Astrocyte of the hippocampus (primary cell): ENCODE measurements around the gene KCNK3.
"Not testable (repeated sequence)": the region's sequence is repeated elsewhere in the genome, so short reads cannot be mapped to it uniquely, and the experiment has no call there.

Experiments
- DNase-seq: peaks from one replicate; pipeline ENCODE4 v3.0.0; 2011; ENCODE audit warnings: low read depth, low spot score

The KCNK3 gene

DNA sequence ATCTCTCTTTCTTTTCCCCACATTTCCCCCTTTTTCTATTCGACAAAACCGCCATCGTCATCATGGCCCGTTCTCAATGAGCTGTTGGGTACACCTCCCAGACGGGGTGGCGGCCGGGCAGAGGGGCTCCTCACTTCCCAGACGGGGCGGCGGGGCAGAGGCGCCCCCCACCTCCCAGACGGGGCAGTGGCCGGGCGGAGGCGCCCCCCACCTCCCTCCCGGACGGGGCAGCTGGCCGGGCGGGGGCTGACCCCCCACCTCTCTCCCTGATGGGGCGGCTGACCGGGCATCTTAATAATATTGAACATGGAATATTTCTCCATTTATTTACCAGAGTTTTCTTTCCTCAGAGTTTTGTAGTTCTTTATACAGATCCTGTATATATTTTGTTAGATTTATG, 27.2 kb upstream of the KCNK3 start:
- DNase-seq: not testable (repeated sequence)

GRCh38 chr2:26666671-26667070, 25.9 kb upstream of the KCNK3 start:
- DNase-seq: no peak

DNA sequence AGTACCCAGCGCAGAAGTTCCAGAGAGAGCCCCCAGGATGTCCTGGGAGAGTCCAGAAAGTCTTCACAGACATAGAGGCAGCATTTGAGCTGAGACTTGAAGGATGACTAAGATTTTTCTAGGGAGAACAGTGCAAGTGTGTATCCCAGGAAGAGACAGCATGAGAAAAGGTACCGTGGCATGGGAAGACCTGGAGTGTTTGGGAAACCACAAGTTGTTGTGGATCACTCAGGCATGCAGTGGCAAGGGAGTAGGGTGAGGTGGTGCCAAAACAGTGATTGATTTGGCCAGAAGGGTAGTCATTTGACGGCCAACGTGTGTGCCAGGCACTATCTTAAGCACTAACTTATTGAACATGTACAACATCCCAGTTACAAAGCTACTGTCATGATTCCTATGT, 24.5 kb upstream of the KCNK3 start:
- no peak for DNase-seq

DNA sequence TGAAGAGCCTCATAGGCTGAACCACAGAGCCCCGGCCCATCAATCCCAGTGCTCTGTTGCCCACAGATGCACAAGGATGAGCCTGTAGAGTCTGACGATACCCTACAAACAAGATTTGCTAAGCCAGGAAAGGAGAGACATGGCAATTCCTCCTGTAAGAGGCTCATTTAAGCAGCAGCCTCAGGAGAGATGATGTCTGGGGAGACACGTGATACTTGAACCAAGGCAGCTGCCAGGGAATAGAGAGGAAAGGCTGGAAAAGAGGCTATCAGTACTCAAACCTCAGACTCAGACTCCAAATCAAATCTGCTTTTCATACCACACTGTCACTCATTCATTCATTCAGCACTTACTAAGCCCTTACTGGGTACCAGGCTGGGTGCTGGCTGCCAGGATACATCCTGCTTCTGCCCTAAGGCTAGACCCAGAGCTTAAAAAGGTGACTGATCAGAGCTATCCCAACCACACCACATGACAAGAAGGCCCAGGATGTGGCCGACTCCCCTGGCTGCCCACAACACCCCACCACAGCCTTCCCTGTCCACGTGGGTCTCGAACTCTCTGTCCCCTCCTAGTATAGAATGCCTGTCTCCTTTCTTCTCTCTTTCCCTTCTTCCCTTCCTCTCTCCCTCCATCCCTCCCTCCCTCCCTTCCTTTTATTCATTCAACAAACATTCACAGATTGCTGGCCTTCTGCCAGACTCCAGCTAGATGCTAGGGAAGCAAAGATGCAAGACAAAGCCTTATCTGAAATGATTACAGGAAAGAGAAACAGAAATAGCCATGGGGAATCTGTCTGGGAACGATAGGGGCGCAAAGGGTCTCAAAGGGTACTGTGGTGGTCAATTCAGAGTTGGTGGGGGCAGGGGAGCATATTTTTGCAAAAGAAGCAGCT, 23.4 kb upstream of the KCNK3 start:
- no peak for DNase-seq

DNA sequence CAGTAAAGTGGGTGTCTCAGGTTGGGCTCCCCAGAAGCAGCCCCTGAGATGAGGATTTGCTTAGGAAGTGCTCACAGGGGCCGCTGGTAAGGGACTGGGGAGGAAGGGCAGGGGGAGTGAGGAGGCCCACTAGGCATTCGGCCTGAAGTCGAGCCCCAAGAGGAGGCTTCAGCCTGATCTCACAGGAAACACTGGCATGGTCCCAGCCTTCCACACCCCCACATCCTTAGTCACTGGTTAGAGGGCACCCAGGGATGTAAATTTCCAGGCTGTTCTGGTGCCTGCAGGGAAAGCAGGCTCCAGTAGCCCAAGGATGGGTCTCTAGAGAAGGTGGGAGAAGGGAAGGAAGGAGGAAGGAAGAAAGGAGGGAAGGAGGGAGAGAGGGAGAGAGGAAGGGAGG, 22.4 kb upstream of the KCNK3 start:
- DNase-seq: peak; percentile 13

DNA sequence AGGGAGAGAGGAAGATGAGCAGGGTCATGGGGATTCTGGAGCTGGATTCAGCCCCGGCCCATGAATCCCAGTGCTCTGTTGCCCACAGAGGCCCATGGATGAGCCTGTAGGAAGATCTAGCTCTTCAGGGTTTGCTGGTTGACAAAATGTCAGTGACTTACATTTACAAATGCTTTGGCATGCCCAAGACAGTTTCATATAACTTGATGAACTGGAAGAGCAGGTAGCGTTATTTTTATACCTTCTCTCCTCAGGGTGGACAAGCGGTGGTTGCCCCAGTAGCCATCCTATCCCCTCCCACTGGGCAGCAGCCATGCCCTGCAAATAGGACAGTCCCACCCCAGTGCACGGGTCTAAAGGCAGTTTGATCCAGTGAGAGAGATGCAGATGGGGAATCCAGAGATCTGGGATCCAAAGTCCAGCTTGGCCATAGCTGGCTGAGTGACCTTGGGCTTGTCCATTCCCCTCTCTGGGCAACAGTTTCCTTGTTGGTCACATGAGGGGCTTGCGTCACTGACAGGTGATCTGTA, 21.5 kb upstream of the KCNK3 start:
- no peak for DNase-seq

DNA sequence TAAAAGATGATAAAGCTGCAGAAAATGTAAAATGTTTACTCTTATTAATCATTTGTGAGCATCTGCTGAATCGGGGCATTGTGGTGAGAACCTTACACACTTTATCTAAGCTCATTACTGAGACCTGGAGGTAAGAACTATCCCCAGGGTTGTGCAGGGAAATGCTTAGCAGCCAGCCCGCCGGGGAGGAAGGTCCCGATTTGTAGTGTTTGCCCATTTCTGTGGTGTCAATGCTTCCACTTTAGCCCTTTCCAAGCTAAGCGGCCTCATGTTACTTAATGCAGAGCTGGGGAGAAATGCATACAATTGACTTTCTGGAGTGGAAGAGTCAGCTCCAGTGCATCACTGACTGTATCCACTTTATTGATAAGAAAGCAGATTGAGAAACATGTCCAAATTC, 20.8 kb upstream of the KCNK3 start:
- DNase-seq: no peak

- DNase-seq: no peak
These were observed 20.3 kb upstream of the KCNK3 start for GRCh38 chr2:26672112-26672817.

- no peak for DNase-seq
These were observed 19.6 kb upstream of the KCNK3 start for GRCh38 chr2:26672818-26673393.

DNA sequence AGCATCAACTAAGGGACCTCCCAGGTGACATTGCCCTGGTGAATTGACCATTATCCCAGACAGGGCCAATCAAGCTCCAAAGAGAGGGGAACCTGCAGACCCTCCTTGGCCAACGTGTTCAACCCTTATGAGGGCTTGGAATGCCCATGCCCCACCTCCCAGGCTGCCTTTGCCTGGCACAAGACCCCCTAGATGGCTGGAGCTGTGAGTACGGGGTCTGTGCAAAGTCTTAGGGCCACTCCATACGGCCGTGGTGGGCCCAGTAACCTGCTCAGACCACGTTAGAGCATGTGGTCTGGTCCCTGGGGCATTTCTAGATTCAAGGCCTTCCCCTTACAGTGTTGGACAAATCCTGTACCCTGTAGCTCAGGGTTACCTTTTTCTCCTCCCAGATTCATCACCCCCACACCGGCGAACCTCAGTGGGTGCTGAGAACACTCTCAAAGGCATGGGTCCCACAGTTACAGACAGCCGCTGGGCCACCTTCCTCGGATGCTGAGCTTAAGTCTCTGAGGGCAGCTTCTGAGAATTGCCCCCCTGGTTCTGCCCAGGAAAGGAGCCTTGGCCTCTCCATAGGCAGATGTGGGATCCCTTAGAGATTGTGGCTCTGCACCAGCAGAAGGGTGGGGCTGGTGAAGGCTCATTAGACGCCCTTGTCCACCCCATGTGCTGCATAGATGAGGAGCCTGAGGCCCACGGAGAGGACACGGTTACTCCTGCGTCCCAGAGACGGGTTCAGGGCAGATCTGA, 18.3 kb upstream of the KCNK3 start:
- no peak for DNase-seq

DNA sequence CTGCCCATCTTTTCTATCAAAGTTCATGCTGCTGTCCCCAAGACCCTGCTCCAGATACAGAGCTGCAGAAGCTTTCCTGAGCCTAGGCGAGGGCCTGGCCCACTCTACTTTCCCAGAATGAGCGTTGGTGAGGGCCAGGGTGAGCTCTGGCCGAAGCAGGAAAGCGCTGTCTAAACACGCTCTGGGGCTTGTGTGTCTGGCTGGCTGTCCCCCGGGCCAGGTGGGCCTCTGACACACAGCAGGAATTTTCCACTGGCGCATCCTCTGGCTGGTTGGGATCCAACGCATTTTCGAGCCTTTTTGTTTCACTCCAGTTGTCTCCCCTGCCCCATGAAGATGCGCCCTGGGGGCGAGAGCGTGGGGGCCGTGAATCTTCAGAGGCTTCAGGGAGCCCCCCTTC, 17.8 kb upstream of the KCNK3 start:
- no peak for DNase-seq

DNA sequence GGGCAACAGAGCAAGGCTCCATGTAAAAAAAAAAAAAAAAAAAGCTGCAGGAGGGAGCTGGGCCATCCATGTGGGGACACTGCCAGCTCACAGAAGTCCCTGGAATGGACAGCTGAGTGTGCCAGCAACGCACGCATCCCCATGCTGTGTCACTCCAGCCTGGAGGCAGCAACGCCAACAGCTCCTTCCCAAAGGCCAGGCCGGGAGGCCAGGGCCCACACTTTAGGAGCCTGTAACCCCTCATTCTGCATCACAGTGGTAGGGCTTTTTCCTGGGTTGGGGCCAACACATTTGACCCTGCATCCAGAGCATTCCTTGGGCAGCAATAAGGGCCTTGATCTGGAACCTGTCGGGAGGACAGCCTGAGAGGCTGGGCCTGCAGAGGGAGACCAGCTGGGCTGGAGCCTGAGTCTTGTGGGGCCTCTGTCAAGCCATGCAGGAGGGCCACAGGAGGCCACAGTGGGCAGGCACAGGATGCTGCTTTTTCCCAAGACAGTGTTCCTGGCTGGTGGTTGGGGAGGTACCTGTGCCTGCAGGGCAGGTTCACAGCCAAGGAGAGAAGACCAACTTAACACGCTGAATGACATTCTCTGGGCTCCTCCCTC, 16.8 kb upstream of the KCNK3 start:
- no peak for DNase-seq

- DNase-seq: no peak
These were observed 14.5 kb upstream of the KCNK3 start for GRCh38 chr2:26678035-26678434.

DNA sequence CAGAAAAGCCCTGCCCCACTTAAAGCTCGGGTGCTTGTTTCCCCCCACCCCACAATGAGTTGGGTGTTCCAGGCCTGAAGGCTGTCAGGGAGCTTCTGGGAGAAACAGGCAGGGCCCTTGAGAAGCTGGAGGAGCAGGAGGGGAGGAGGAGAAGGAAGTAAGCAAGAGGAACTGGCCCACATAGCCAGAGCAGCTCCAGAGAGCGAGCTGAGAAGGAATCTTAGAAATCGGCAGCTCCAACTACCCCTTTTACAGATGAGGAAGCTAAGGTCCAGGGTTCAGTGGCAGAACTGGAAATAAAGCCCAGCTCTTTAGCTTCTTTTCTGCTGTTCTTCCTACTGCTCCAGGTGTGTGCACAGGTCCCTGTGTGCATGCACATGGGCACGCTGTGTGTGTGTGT, 12.7 kb upstream of the KCNK3 start:
- no peak for DNase-seq

DNA sequence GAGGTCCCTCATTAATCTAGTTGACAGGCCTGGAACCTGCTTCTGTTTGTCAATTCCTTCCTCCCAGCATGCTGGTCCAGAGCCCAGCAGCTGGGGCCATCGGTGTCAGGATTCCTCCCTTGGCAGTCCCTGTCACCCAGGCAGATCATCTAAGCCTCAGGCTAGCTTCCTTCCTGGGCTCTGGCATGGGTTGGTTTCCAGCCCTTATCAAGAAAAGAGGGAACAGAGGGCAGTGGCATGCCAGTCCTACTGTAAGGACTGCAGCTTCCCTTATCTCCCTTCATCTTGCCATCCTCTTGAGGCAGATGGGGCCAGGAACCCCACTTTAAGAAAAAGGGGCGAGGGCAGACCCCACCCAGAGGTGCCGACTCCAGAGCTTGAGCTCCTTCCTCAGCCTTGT, 10.9 kb upstream of the KCNK3 start:
- no peak for DNase-seq

DNA sequence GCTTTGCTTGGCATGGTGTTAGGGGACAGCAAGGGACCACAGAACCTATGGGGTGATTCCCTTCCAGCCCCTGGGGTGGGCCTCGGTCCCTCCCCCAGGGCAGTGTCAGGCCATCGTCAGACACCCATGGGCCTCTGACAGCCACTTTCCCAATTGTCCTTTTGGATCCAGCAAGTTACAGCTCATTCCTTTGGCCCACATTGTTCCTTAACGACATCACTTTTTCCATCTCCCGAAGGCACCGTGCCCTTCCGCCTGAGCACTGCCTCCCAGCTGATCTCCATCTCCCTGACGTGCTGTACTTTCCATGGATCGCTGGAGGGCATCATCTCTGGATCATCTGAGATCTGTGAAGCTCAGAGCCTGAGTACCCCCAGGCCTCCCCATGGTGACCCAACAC, 10.4 kb upstream of the KCNK3 start:
- DNase-seq: peak; percentile 29

GRCh38 chr2:26683583-26683982, 8.9 kb upstream of the KCNK3 start:
- no peak for DNase-seq

DNA sequence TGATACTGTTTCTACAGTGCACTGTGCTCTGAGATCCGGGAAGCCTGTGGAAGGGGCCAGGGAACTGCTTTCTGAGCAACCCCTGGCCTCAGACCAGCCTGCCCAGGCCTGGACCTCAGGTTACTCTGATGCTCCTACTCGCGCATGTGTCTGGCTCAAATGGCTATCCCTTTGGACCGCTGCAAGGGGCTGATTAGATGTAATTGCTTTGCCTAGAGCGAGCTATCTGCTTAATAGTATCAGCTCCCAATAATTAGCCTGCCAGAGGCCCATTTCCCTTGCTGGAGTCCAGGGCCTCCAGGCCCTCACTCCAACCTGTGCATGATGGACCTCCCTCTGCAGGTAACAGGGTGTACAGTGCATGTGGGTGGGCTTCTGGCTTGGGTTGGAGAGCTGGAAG, 7.2 kb upstream of the KCNK3 start:
- no peak for DNase-seq

- no peak for DNase-seq
These were observed 6.3 kb upstream of the KCNK3 start for GRCh38 chr2:26685989-26686839.

DNA sequence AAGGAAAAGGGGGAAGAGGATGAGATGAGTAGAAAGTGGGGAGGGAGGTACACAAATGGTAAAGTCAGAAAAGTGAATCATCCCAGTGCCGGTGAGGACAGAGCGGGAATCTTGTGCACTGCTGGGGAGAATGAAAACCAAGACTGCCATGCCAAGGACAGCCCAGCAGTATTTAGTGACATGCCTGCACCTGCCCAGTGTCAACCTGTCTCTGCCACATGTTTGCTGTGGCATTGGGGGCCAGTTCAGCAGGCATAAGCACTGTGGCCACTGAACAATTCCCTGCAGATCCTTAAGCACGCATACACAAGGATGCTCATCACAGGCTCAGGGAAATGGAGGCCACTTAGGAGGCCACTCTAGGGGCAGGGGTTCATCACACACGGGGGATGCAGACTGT, 5.2 kb upstream of the KCNK3 start:
- no peak for DNase-seq
